ENCODE results near the gene TBC1D30.

TBC1D30 gene

GRCh38 chr12:64916411-64917261, 92.2 kb downstream of the TBC1D30 start:
- no peak overlapping the region for H3K27ac ChIP-seq (ENCODE audit: low read length)
- no peaks in the 10 kb centered on the region for H3K27me3 ChIP-seq (replicated peaks; ENCODE audit: insufficient read depth, low read length)
- H3K4me1 ChIP-seq (ENCODE audit: low read length) = no peaks in the 10 kb centered on the region
- no peaks in the 10 kb centered on the region for H3K9me3 ChIP-seq (replicated peaks; ENCODE audit: insufficient read depth, low read length)
- TF ChIP-seq EZH2 (optimal IDR thresholded peaks at IDR 0.05; ENCODE audit: low read depth, low read length) (no peak), EZH2phosphoT487 (IDR thresholded peaks at IDR 0.05; ENCODE audit: low read length) (no peak), CTCF (IDR thresholded peaks at IDR 0.05; ENCODE audit: low read length) (no peak)
- no peak overlapping the region for H3K4me2 ChIP-seq (ENCODE audit: low read depth, low read length)
- H2AFZ ChIP-seq (ENCODE audit: low read length) = no peak overlapping the region
- no peaks in the 10 kb centered on the region for H3K79me2 ChIP-seq (ENCODE audit: low read length)
- no peaks in the 10 kb centered on the region; the same call in 1 of the 2 replicates for H3K9me2 ChIP-seq (replicated peaks; ENCODE audit: insufficient read depth, low read length)
- H3K4me3 ChIP-seq (ENCODE audit: low read length) = no peak overlapping the region
- no peak overlapping the region for H3K9ac ChIP-seq (ENCODE audit: low read length)
- DNase-seq = no peak
- H3F3A ChIP-seq (ENCODE audit: insufficient read depth, low read length) = no peaks in the 10 kb centered on the region
- no peaks in the 10 kb centered on the region for H3K36me3 ChIP-seq (replicated peaks; ENCODE audit: insufficient read depth, low read length)
- H4K20me1 ChIP-seq (ENCODE audit: insufficient read depth, low read length) = no peaks in the 10 kb centered on the region

GRCh38 chr12:64918344-64918743, 93.9 kb downstream of the TBC1D30 start:
- Histone ChIP-seq H3K36me3 (replicated peaks; ENCODE audit: insufficient read depth, low read length) (no peaks in the 10 kb centered on the region), H3F3A (ENCODE audit: insufficient read depth, low read length) (no peaks in the 10 kb centered on the region), H3K4me1 (ENCODE audit: low read length) (no peaks in the 10 kb centered on the region), H3K4me3 (ENCODE audit: low read length) (no peak overlapping the region), H3K79me2 (ENCODE audit: low read length) (no peaks in the 10 kb centered on the region), H3K27ac (ENCODE audit: low read length) (no peak overlapping the region), H3K27me3 (replicated peaks; ENCODE audit: insufficient read depth, low read length) (no peaks in the 10 kb centered on the region), H2AFZ (ENCODE audit: low read length) (no peak overlapping the region), H3K9me3 (replicated peaks; ENCODE audit: insufficient read depth, low read length) (no peaks in the 10 kb centered on the region), H3K9ac (ENCODE audit: low read length) (no peak overlapping the region), H3K9me2 (replicated peaks; ENCODE audit: insufficient read depth, low read length) (no peaks in the 10 kb centered on the region; the same call in 1 of the 2 replicates), H3K4me2 (ENCODE audit: low read depth, low read length) (no peak overlapping the region), H4K20me1 (ENCODE audit: insufficient read depth, low read length) (no peaks in the 10 kb centered on the region)
- no peak for DNase-seq
- no peak for TF ChIP-seq EZH2phosphoT487 (IDR thresholded peaks at IDR 0.05; ENCODE audit: low read length)
- TF ChIP-seq EZH2 (optimal IDR thresholded peaks at IDR 0.05; ENCODE audit: low read depth, low read length) = no peak
- TF ChIP-seq CTCF (IDR thresholded peaks at IDR 0.05; ENCODE audit: low read length) = no peak

- H3K27me3 ChIP-seq (replicated peaks; ENCODE audit: insufficient read depth, low read length) = no peaks in the 10 kb centered on the region
- no peaks in the 10 kb centered on the region for H3K9me3 ChIP-seq (replicated peaks; ENCODE audit: insufficient read depth, low read length)
- no peaks in the 10 kb centered on the region; the same call in 1 of the 2 replicates for H3K9me2 ChIP-seq (replicated peaks; ENCODE audit: insufficient read depth, low read length)
- H3K4me3 ChIP-seq (ENCODE audit: low read length) = no peak overlapping the region
- no peaks in the 10 kb centered on the region for H3K4me1 ChIP-seq (ENCODE audit: low read length)
- no peak overlapping the region for H2AFZ ChIP-seq (ENCODE audit: low read length)
- H3K9ac ChIP-seq (ENCODE audit: low read length) = no peak overlapping the region
- H4K20me1 ChIP-seq (ENCODE audit: insufficient read depth, low read length) = no peaks in the 10 kb centered on the region
- H3K36me3 ChIP-seq (replicated peaks; ENCODE audit: insufficient read depth, low read length) = no peaks in the 10 kb centered on the region
- no peak for DNase-seq
- TF ChIP-seq EZH2phosphoT487 (IDR thresholded peaks at IDR 0.05; ENCODE audit: low read length) = no peak
- no peak for TF ChIP-seq CTCF (IDR thresholded peaks at IDR 0.05; ENCODE audit: low read length)
- no peak for TF ChIP-seq EZH2 (optimal IDR thresholded peaks at IDR 0.05; ENCODE audit: low read depth, low read length)
- H3K4me2 ChIP-seq (ENCODE audit: low read depth, low read length) = no peak overlapping the region
- H3F3A ChIP-seq (ENCODE audit: insufficient read depth, low read length) = no peaks in the 10 kb centered on the region
- H3K27ac ChIP-seq (ENCODE audit: low read length) = no peak overlapping the region
- no peaks in the 10 kb centered on the region for H3K79me2 ChIP-seq (ENCODE audit: low read length)
These were observed 94.4 kb downstream of the TBC1D30 start for GRCh38 chr12:64918801-64919200.
